K562 (cell line): ENCODE measurements around the gene ARL16. TPM values are rescaled to one million over a fixed set of nuclear protein-coding genes. Genes with fewer than 3 reads are reported as not detected.

ENCODE experiments used
- CREM ChIP-seq: IDR thresholded peaks from 2 replicates; pipeline ENCODE4 v1.6.1; 2014; ENCODE audit warnings: antibody characterized with exemption, low read depth
- DACH1 ChIP-seq: fragments of 450-650 bp; IDR thresholded peaks from 2 replicates; pipeline ENCODE4 v1.6.1; 2018; ENCODE audit not compliant: partially characterized antibody
- FOXP4 ChIP-seq: sonication (generic); formaldehyde crosslinking; IDR thresholded peaks from 2 replicates; pipeline ENCODE4 v1.8.0; 2022; ENCODE audit warnings: mild to moderate bottlenecking, missing genetic modification reagents, borderline replicate concordance
- HDAC1 ChIP-seq, 2 experiments: fragments of 450-650 bp; IDR thresholded peaks; 2 replicates each; pipeline ENCODE4 v1.6.1; 2016 to 2017; ENCODE audit warnings: inconsistent platforms in 1 of 2, mild to moderate bottlenecking in 1 of 2, moderate library complexity in 1 of 2
- POLR2AphosphoS5 ChIP-seq: IDR thresholded peaks from 2 replicates; pipeline ENCODE4 v1.6.1; 2011; ENCODE audit warnings: mild to moderate bottlenecking, low read depth, low read length, moderate library complexity; ENCODE audit not compliant: control insufficient read depth, insufficient read depth
- SP1 ChIP-seq: sonication (generic); formaldehyde crosslinking; IDR thresholded peaks from 2 replicates; pipeline ENCODE4 v1.8.1; 2022; ENCODE audit warnings: mild to moderate bottlenecking, missing genetic modification reagents
- TFAP4 ChIP-seq: sonication (generic); formaldehyde crosslinking; IDR thresholded peaks from 2 replicates; pipeline ENCODE4 v1.8.0; 2022; ENCODE audit warnings: missing genetic modification reagents, mild to moderate bottlenecking, moderate library complexity, borderline replicate concordance
- ZFX ChIP-seq: sonication (generic); formaldehyde crosslinking; IDR thresholded peaks from 2 replicates; pipeline ENCODE4 v1.8.0; 2022; ENCODE audit warnings: mild to moderate bottlenecking, missing genetic modification reagents, moderate library complexity
- ZNF263 ChIP-seq: sonication (generic); formaldehyde crosslinking; IDR thresholded peaks from 2 replicates; pipeline ENCODE4 v1.8.0; 2022; ENCODE audit warnings: mild to moderate bottlenecking, missing genetic modification reagents, borderline replicate concordance
- polyA plus RNA-seq, 8 experiments: library from polyadenylated mRNA; depleted of rRNA in 4 of 8; stranded (reverse) in 5 of 8; unstranded in 3 of 8; fragments of >200 nt; fragmentation: Nextera tagmentation in 2 of 8; fragmentation: Illumina TruSeq in 1 of 8; extraction: Ambion mirVana in 2 of 8; extraction: Trizol in 1 of 8; gene quantifications; 2 replicates each; pipeline versions ENCODE4 v1.2.1 to v1.2.3, GENCODE V29; 2011 to 2014; ENCODE audit warnings: inconsistent platforms in 1 of 8, missing spikeins in 1 of 8
- total RNA-seq, 7 experiments: library from RNA; depleted of rRNA in 6 of 7; stranded (reverse); fragments of >200 nt in 6 of 7; fragmentation: Illumina TruSeq in 2 of 7; extraction: Trizol in 2 of 7; gene quantifications; 2 replicates each; pipeline versions ENCODE4 v1.2.1 to v1.2.3, GENCODE V29; 2011 to 2021; ENCODE audit warnings: low replicate concordance in 1 of 7

The ARL16 gene
- total and polyA plus RNA-seq, 9 of the 15 experiments (the other 6 are each of a cell fraction or from before 2014, with no cell fraction given), result 5.4 to 32.4 (median 22.6) TPM

- TF ChIP-seq TFAP4 (CRISPR knock-in tag), result peak; percentile 95
- peak; percentile 41; the same call in 1 of the 2 replicates for TF ChIP-seq SP1
- TF ChIP-seq DACH1, result peak; percentile 43
- 0 out of 2 replicates have a peak, but pooled peaks have one; percentile 15 for TF ChIP-seq FOXP4
- TF ChIP-seq CREM, result peak; percentile 12; the same call in 1 of the 2 replicates
- peak; percentile 46; the same call in 1 of the 2 replicates for TF ChIP-seq ZFX (CRISPR knock-in tag)
- peak; percentile 9; the same call in 1 of the 2 replicates for TF ChIP-seq POLR2AphosphoS5
- 0 out of 4 replicates have a peak, but pooled peaks of 1 of the 2 experiments have one; percentile 31 for TF ChIP-seq HDAC1 (IDR thresholded peaks at IDR 0.05)
- TF ChIP-seq ZNF263 (CRISPR knock-in tag), result peak; percentile 84
Observed at GRCh38 chr17:81713556-81714411, 30.2 kb upstream of the ARL16 start (continued).
